Thyroid gland (tissue), 4 donors: Measurements from ENCODE around the gene VARS1. TPM values are rescaled to one million over a fixed set of nuclear protein-coding genes. Genes with fewer than 3 reads are reported as not detected.

Source experiments
- DNase-seq, 2 donors: peaks; one replicate each; pipeline ENCODE4 v3.0.0-alpha.2; 2019
- H3K27ac ChIP-seq, 3 donors: fragments of 200-600 bp; sonication (generic); 1 replicate in 2 of 3; 2 replicates in 1 of 3; pipeline ENCODE4 v1.5.1; 2016 to 2019; ENCODE audit warnings: mild to moderate bottlenecking in 1 of 3, moderate library complexity in 1 of 3
- H3K27me3 ChIP-seq: fragments of 200-600 bp; sonication (generic); one replicate; pipeline ENCODE4 v1.5.1; 2019
- H3K36me3 ChIP-seq, 2 donors: fragments of 200-600 bp; sonication (generic); one replicate each; pipeline ENCODE4 v1.5.1; 2016 to 2019
- H3K4me1 ChIP-seq, 2 donors: fragments of 200-600 bp; sonication (generic); one replicate each; pipeline ENCODE4 v1.5.1; 2017 to 2019
- H3K4me3 ChIP-seq, 3 donors: fragments of 200-600 bp; sonication (generic); replicated peaks in 1 of 3; 1 replicate in 2 of 3; 2 replicates in 1 of 3; pipeline ENCODE4 v1.5.1; 2016; ENCODE audit warnings: mild to moderate bottlenecking in 1 of 3
- H3K9me3 ChIP-seq: fragments of 200-600 bp; sonication (generic); one replicate; pipeline ENCODE4 v1.5.1; 2017
- CTCF ChIP-seq, 6 experiments: fragments of 200-600 bp in 3 of 6; fragments of 450-650 bp in 3 of 6; sonication (generic) in 3 of 6; IDR thresholded peaks; one replicate each; pipeline ENCODE4 v1.5.1; 2016 to 2019; ENCODE audit warnings: antibody characterized with exemption in 6 of 6, mild to moderate bottlenecking in 2 of 6, inconsistent platforms in 1 of 6, moderate library complexity in 1 of 6
- POLR2A ChIP-seq, 2 donors: fragments of 450-650 bp; IDR thresholded peaks; one replicate each; pipeline ENCODE4 v1.6.1; 2017; ENCODE audit warnings: antibody characterized with exemption in 2 of 2, mild to moderate bottlenecking in 2 of 2, moderate library complexity in 1 of 2
- WGBS, 2 donors: methylation state at CpG; one replicate each; pipeline ENCODE4 v1.1.5; 2017; 5-methylcytosine and 5-hydroxymethylcytosine counted together
- intact Hi-C: fragments of 100-400 bp; cut with DNase I; formaldehyde crosslinking; loops from one replicate; pipeline ENCODE4 v1.15.1; 2023
- small RNA-seq: library from RNA; depleted of rRNA; stranded (forward); fragments of <200 nt; gene quantifications from one replicate; pipeline ENCODE3, GENCODE V24; 2016
- total RNA-seq, 4 donors: library from RNA; depleted of rRNA; stranded (reverse); fragments of >200 nt; gene quantifications; one replicate each; pipeline ENCODE4 v1.2.3, GENCODE V29; 2016

The VARS1 gene
- total RNA-seq, 4 donors from 2014 or later = 33.8 to 120 (median 39.9) TPM

DNA sequence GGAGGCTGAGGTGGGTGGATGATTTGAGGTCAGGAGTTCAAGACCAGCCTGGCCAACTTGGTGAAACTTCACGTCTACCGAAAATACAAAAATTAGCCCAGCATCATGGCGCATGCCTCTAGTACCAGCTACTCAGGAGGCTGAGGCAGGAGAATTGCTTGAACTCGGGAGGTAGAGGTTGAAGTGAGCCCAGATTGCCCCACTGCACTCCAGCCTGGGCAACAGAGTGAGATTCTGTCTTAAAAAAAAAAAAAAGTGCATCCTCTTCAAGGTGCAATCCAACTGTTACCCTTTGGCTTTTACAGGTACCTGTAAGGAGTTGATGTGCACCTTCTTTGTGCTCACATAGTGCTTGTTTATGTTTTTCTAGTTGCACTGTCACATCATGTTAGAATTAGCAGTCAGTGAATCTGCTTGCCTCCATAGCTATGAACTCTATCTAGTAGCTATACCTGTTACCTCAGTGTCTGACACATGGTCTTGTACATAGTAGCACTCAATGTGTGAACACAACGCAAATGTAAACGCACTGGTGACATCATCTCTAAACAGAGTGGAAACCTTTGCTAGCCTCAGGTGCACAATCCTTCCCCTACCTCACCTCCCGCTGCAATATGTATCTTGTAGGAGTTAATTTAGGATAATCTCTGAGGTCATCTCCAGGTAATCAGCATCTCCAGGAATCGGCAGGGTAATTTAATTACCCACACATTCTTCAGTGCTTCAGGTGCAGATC is 46.1 kb downstream of the VARS1 start:
- H3K9me3 ChIP-seq = no peaks in the 10 kb centered on the region
- intact Hi-C loops = no loop called here

More for the DNA sequence above, 46.1 kb downstream of the VARS1 start:
- Histone ChIP-seq H3K4me3 (no peak overlapping the region), H3K27ac (no peak overlapping the region), H3K27me3 (no peaks in the 10 kb centered on the region), H3K4me1 (no peaks in the 10 kb centered on the region), H3K36me3 (no peaks in the 10 kb centered on the region)
- TF ChIP-seq POLR2A (IDR thresholded peaks at IDR 0.05) (no peak), CTCF (IDR thresholded peaks at IDR 0.05) (no peak)
- 90% methylated on average over 8 of the region's 8 CpGs for WGBS, 2 donors
- no peak for DNase-seq

Small RNA genes within 50 kb of the gene (small RNA-seq; reads per million reads assigned to genes)
- not detected for gene MSH5-SAPCD1
- not detected for gene RF00019
- not detected for gene RNU6-850P
- gene SAPCD1 = not detected
- gene SNORD48 = 155 reads per million, percentile 97 among the genes with 10 or more reads in this experiment
- not detected for gene SNORD52

Other genes starting within 250 kb of the VARS1 start
- 1 to 10 TPM; 1.2 to 3.9 (median 2.6) TPM for gene ATP6V1G2, start 249.1 kb downstream of the VARS1 start, total RNA-seq
- gene NFKBIL1, start 248.1 kb downstream of the VARS1 start, total RNA-seq = 10 to 100 TPM; 23.7 to 34.0 (median 27.5) TPM
- not detected for gene LTA, start 223.5 kb downstream of the VARS1 start, total RNA-seq
- gene TNF, start 220.2 kb downstream of the VARS1 start, total RNA-seq = under 1 TPM in 1 of 4 donors, not detected in 3; 0.42 TPM
- not detected for gene LTB, start 213.3 kb downstream of the VARS1 start, total RNA-seq
- 10 to 100 TPM in 1 of 4 donors, 1 to 10 TPM in 2, not detected in 1; 2.5 to 23.4 (median 3.2) TPM for gene LST1, start 209.5 kb downstream of the VARS1 start, total RNA-seq
- gene NCR3, start 202.7 kb downstream of the VARS1 start, total RNA-seq = not detected
- gene AIF1, start 180.5 kb downstream of the VARS1 start, total RNA-seq = 10 to 100 TPM in 3 of 4 donors, 1 to 10 TPM in 1; 8.1 to 37.8 (median 17.6) TPM
- gene PRRC2A, start 175.0 kb downstream of the VARS1 start, total RNA-seq = 100 to 1,000 TPM in 1 of 4 donors, 10 to 100 TPM in 3; 68.5 to 127 (median 86.7) TPM
- 100 to 1,000 TPM; 179 to 301 (median 245) TPM for gene BAG6, start 143.1 kb downstream of the VARS1 start, total RNA-seq
- gene APOM, start 139.9 kb downstream of the VARS1 start, total RNA-seq = 1 to 10 TPM; 2.3 to 5.1 (median 4.5) TPM
- 10 to 100 TPM; 23.6 to 32.3 (median 28.7) TPM for gene C6orf47, start 135.0 kb downstream of the VARS1 start, total RNA-seq
- 10 to 100 TPM; 15.7 to 23.2 (median 22.1) TPM for gene GPANK1, start 130.8 kb downstream of the VARS1 start, total RNA-seq
- gene CSNK2B, start 129.7 kb downstream of the VARS1 start, total RNA-seq = 100 to 1,000 TPM; 181 to 264 (median 206) TPM
- 10 to 100 TPM in 2 of 4 donors, 1 to 10 TPM in 2; 4.4 to 11.8 (median 9.4) TPM for gene LY6G5B, start 125.8 kb downstream of the VARS1 start, total RNA-seq
- gene LY6G5C, start 114.7 kb downstream of the VARS1 start, total RNA-seq = 1 to 10 TPM in 1 of 4 donors, under 1 TPM in 2, not detected in 1; 0.54 to 7.9 (median 0.83) TPM
- 10 to 100 TPM; 47.3 to 81.4 (median 71.7) TPM for gene ABHD16A, start 92.4 kb downstream of the VARS1 start, total RNA-seq
- not detected for gene LY6G6F, start 88.9 kb downstream of the VARS1 start, total RNA-seq
- gene LY6G6D, start 80.4 kb downstream of the VARS1 start, total RNA-seq = not detected
- not detected for gene LY6G6C, start 74.0 kb downstream of the VARS1 start, total RNA-seq
- gene MPIG6B, start 72.4 kb downstream of the VARS1 start, total RNA-seq = 1 to 10 TPM in 1 of 4 donors, under 1 TPM in 1, not detected in 2; 0.54 to 1.8 TPM
- gene DDAH2, start 66.5 kb downstream of the VARS1 start, total RNA-seq = 100 to 1,000 TPM in 3 of 4 donors, 10 to 100 TPM in 1; 99.9 to 117 (median 114) TPM
- gene CLIC1, start 59.2 kb downstream of the VARS1 start, total RNA-seq = 100 to 1,000 TPM; 222 to 314 (median 247) TPM
- 10 to 100 TPM in 1 of 4 donors, 1 to 10 TPM in 3; 5.6 to 11.2 (median 7.2) TPM for gene MSH5, start 55.7 kb downstream of the VARS1 start, total RNA-seq
- 1 to 10 TPM in 3 of 4 donors, not detected in 1; 2.0 to 4.2 (median 3.0) TPM for gene SAPCD1, start 33.1 kb downstream of the VARS1 start, total RNA-seq
- gene VWA7, start 18.4 kb downstream of the VARS1 start, total RNA-seq = 1 to 10 TPM; 1.2 to 8.9 (median 5.4) TPM
- 10 to 100 TPM; 29.2 to 48.4 (median 36.5) TPM for gene LSM2, start 11.2 kb upstream of the VARS1 start, total RNA-seq
- gene HSPA1L, start 19.5 kb upstream of the VARS1 start, total RNA-seq = 1 to 10 TPM; 3.5 to 4.1 (median 3.9) TPM
- gene HSPA1A, start 19.8 kb upstream of the VARS1 start, total RNA-seq = 100 to 1,000 TPM; 148 to 320 (median 190) TPM
- 100 to 1,000 TPM; 194 to 330 (median 256) TPM for gene HSPA1B, start 32.0 kb upstream of the VARS1 start, total RNA-seq
- gene NEU1, start 67.1 kb upstream of the VARS1 start, total RNA-seq = 10 to 100 TPM; 54.4 to 98.1 (median 65.9) TPM
- gene SLC44A4, start 83.2 kb upstream of the VARS1 start, total RNA-seq = 10 to 100 TPM in 2 of 4 donors, 1 to 10 TPM in 2; 1.6 to 16.2 (median 7.7) TPM
- 10 to 100 TPM; 26.9 to 47.7 (median 38.7) TPM for gene EHMT2, start 101.9 kb upstream of the VARS1 start, total RNA-seq
- gene ZBTB12, start 106.3 kb upstream of the VARS1 start, total RNA-seq = 1 to 10 TPM in 3 of 4 donors, under 1 TPM in 1; 0.94 to 2.9 (median 1.5) TPM
- gene C2, start 132.0 kb upstream of the VARS1 start, total RNA-seq = 1 to 10 TPM; 2.5 to 6.2 (median 4.4) TPM
- gene CFB, start 150.3 kb upstream of the VARS1 start, total RNA-seq = 10 to 100 TPM; 10.5 to 36.7 (median 16.4) TPM
- 100 to 1,000 TPM in 3 of 4 donors, 10 to 100 TPM in 1; 83.2 to 114 (median 106) TPM for gene NELFE, start 163.2 kb upstream of the VARS1 start, total RNA-seq
- 10 to 100 TPM; 35.1 to 47.1 (median 39.4) TPM for gene SKIC2, start 163.4 kb upstream of the VARS1 start, total RNA-seq
- 10 to 100 TPM; 21.3 to 36.4 (median 33.9) TPM for gene DXO, start 176.4 kb upstream of the VARS1 start, total RNA-seq
- gene C4A, start 186.3 kb upstream of the VARS1 start, total RNA-seq = 100 to 1,000 TPM; 181 to 401 (median 227) TPM
- gene C4B, start 219.0 kb upstream of the VARS1 start, total RNA-seq = 100 to 1,000 TPM; 233 to 370 (median 285) TPM
- 1 to 10 TPM in 1 of 4 donors, under 1 TPM in 2, not detected in 1; 0.24 to 1.7 (median 0.33) TPM for gene CYP21A2, start 242.7 kb upstream of the VARS1 start, total RNA-seq